Germinal center (tissue), 1 donor: ENCODE data around the gene MYH10.

ENCODE experiments used
- DNase-seq: peaks from one replicate; pipeline ENCODE4 v3.0.0; 2012; ENCODE audit warnings: mixed read lengths, low spot score

MYH10 gene

GRCh38 chr17:8494506-8495111 is 135.9 kb downstream of the MYH10 start:
- DNase-seq = no peak

GRCh38 chr17:8494021-8494420 is 136.5 kb downstream of the MYH10 start:
- no peak for DNase-seq

GRCh38 chr17:8492121-8492520 is 138.4 kb downstream of the MYH10 start:
- no peak for DNase-seq

- DNase-seq = no peak
Observed at GRCh38 chr17:8490256-8491023, 140.1 kb downstream of the MYH10 start.

- no peak for DNase-seq
Observed at GRCh38 chr17:8489841-8490240, 140.7 kb downstream of the MYH10 start.

- DNase-seq = no peak
Observed at GRCh38 chr17:8488901-8489300, 141.6 kb downstream of the MYH10 start.

- DNase-seq = no peak
Observed at GRCh38 chr17:8488491-8488890, 142.0 kb downstream of the MYH10 start.

- DNase-seq = no peak
Observed at GRCh38 chr17:8487743-8488142, 142.8 kb downstream of the MYH10 start.

- DNase-seq = no peak
Observed at GRCh38 chr17:8487130-8487645, 143.3 kb downstream of the MYH10 start.

- DNase-seq = no peak
Observed at GRCh38 chr17:8485491-8485890, 145.0 kb downstream of the MYH10 start.

- DNase-seq = no peak
Observed at GRCh38 chr17:8484465-8484864, 146.1 kb downstream of the MYH10 start.

GRCh38 chr17:8482546-8482945 is 148.0 kb downstream of the MYH10 start:
- no peak for DNase-seq

- DNase-seq = no peak
Observed at GRCh38 chr17:8481703-8482102, 148.8 kb downstream of the MYH10 start.

- no peak for DNase-seq
Observed at GRCh38 chr17:8481089-8481488, 149.4 kb downstream of the MYH10 start.

- DNase-seq = no peak
Observed at GRCh38 chr17:8480011-8480976, 150.2 kb downstream of the MYH10 start.

GRCh38 chr17:8479431-8479947 is 151.0 kb downstream of the MYH10 start:
- no peak for DNase-seq

- DNase-seq = no peak
Observed at GRCh38 chr17:8477715-8478441, 152.6 kb downstream of the MYH10 start.

GRCh38 chr17:8477171-8477570 is 153.4 kb downstream of the MYH10 start:
- no peak for DNase-seq

GRCh38 chr17:8476741-8477140 is 153.8 kb downstream of the MYH10 start:
- no peak for DNase-seq

GRCh38 chr17:8475781-8476180 is 154.7 kb downstream of the MYH10 start:
- DNase-seq = no peak

- DNase-seq = no peak
Observed at GRCh38 chr17:8475227-8475626, 155.3 kb downstream of the MYH10 start.
